Activated naive CD4-positive, alpha-beta T cell treated with anti-CD3 and anti-CD28 coated beads, Interleukin-2, amount 50 U/mL, for 24 hours (primary cell): ENCODE measurements around the gene PSMD13.
"Not testable (repeated sequence)": the region's sequence is repeated elsewhere in the genome, so short reads cannot be mapped to it uniquely, and the experiment has no call there.

Source experiments
- H3K27ac Mint-ChIP-seq: one replicate; pipeline ENCODE4 v1.8.0; 2021; ENCODE audit warnings: mild to moderate bottlenecking, mixed read lengths
- H3K27me3 Mint-ChIP-seq: one replicate; pipeline ENCODE4 v1.8.0; 2021; ENCODE audit warnings: mixed read lengths
- H3K36me3 Mint-ChIP-seq: one replicate; pipeline ENCODE4 v1.8.0; 2021; ENCODE audit warnings: mixed read lengths
- H3K4me1 Mint-ChIP-seq: one replicate; pipeline ENCODE4 v1.8.0; 2021; ENCODE audit warnings: mixed read lengths
- H3K4me3 Mint-ChIP-seq: one replicate; pipeline ENCODE4 v1.8.0; 2021; ENCODE audit warnings: mild to moderate bottlenecking, mixed read lengths
- H3K9me3 Mint-ChIP-seq: one replicate; pipeline ENCODE4 v1.8.0; 2021; ENCODE audit warnings: mixed read lengths

The PSMD13 gene

DNA sequence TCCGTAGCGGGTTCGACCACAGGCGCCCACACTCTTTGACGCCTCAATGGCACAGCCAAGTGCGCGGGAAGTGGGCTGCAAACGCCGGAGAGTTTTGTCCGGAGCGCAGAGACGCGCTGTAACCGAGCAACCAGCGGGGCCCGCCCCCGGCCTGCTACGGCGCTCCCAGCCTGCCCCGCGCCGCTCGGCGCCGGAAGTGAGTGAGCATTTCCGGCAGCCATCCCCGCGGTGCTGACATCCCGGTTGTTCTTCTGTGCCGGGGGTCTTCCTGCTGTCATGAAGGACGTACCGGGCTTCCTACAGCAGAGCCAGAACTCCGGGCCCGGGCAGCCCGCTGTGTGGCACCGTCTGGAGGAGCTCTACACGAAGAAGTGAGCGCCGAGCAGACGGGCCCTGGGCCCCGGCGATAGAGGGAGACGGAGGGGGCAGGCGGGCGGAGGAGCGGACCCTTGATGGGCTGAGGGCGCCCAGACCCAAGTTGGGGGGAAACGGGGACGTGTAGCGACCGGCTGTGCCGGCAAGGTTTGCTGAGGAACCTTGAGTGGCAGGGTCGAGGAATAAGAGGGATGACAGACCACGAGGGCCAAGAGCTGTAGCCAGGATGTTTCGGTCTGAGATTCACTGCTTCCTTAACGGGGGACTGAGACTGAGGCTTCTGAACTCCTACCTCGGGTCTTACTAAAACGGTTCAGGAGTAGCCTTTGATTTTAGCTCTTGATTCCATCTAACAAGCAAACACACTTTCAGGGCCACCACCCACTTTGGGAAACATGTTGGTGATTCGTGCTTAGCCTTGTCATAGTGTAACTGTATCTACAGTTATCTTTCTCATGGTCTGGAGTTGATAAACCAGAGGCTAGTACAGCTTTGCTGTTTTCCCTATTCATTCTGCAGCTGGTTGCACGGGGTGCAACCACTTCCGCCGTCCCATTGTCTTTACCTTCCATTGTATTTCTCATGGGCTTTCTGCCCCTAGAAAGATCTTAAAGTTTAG lies at the start of gene PSMD13:
Gene PSMD13 (plus strand): TSS at position 203 of the 994 bp plus-strand sequence. CDS start 74 bp downstream, at position 277.
- H3K27me3 Mint-ChIP-seq = no peaks in the 10 kb centered on the region
- peaks cover 47% of the 10 kb centered on the region for H3K4me1 Mint-ChIP-seq
- H3K4me3 Mint-ChIP-seq = peak within 1 kb of the TSS; percentile 97
- peak within 1 kb of the TSS; percentile 99 for H3K27ac Mint-ChIP-seq
- no peaks in the 10 kb centered on the region for H3K9me3 Mint-ChIP-seq
- H3K36me3 Mint-ChIP-seq = peaks cover 13% of the 10 kb centered on the region

DNA sequence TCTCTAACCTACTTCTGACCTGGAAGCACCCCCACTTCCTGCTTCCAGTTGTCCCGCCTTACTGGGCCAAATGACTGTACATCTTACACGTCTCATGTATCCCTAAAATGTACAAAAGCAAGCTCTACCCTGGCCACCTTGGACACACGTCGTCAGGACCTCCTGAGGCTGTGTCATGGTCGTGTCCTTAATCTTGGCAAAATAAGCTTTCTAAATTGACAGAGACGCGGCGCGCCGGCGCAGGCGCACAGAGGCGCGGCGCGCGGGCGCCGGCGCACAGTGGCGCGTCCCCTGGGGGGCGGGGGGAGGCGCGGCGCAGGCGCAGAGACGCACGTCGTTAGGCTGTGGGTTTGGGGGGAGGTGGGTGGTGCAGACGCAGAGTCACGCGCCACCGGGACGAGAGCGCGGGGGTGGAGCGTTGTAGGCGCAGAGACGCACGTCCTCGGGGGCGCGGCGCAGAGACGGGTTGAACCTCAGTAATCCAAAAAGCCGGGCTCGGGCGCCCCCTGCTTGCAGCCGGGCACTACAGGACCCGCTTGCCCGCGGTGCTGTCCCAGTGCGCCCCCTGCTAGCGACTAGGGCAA lies 47.5 kb upstream of the PSMD13 start:
- H3K27ac Mint-ChIP-seq, H3K4me1 Mint-ChIP-seq, H3K9me3 Mint-ChIP-seq, H3K27me3 Mint-ChIP-seq, H3K36me3 Mint-ChIP-seq, H3K4me3 Mint-ChIP-seq: not testable (repeated sequence)

DNA sequence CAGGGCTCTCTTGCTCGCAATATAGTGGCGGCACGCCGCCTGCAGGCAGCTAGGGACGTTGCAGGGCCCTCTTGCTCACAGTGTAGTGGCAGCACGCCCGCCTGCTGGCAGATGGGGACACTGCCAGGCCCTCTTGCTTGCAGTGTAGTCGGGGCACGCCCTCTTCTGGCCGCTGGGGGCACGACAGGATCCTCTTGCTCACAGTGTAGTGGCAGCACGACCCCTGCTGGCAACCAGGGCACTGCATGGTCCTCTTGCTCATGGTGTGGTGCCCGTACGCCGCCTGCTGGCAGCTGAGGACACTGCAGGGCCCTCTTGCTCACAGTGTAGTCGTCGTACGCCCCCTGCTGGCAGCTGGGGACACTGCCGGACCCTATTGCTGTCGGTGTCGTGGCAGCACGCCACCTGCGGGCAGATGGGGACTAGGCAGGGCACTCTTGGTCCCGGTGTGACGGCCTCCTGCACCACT lies 46.9 kb upstream of the PSMD13 start:
- not testable (repeated sequence) for H3K4me3 Mint-ChIP-seq, H3K36me3 Mint-ChIP-seq, H3K4me1 Mint-ChIP-seq, H3K27me3 Mint-ChIP-seq, H3K27ac Mint-ChIP-seq, H3K9me3 Mint-ChIP-seq

DNA sequence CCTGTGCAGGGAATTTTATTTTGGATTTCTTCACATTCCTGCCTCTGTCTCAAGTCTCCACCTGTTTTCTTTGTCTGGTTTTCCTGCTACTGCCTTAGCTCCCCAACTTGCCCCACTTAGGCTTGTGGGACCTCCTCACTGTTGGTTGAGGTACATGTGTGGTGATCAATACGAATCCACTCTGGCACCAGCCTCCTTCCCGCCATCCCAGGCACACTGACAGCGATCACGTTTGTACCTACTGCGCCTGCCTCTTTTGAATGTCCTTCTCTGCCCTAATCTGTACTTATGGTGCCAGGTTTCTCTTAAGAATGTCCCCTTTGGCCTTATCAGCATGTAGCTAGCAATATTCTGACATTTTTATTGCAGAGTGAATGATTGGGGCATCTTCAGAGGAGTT lies 46.2 kb upstream of the PSMD13 start:
- H3K4me1 Mint-ChIP-seq, H3K27me3 Mint-ChIP-seq, H3K36me3 Mint-ChIP-seq, H3K4me3 Mint-ChIP-seq, H3K27ac Mint-ChIP-seq, H3K9me3 Mint-ChIP-seq: not testable (repeated sequence)

DNA sequence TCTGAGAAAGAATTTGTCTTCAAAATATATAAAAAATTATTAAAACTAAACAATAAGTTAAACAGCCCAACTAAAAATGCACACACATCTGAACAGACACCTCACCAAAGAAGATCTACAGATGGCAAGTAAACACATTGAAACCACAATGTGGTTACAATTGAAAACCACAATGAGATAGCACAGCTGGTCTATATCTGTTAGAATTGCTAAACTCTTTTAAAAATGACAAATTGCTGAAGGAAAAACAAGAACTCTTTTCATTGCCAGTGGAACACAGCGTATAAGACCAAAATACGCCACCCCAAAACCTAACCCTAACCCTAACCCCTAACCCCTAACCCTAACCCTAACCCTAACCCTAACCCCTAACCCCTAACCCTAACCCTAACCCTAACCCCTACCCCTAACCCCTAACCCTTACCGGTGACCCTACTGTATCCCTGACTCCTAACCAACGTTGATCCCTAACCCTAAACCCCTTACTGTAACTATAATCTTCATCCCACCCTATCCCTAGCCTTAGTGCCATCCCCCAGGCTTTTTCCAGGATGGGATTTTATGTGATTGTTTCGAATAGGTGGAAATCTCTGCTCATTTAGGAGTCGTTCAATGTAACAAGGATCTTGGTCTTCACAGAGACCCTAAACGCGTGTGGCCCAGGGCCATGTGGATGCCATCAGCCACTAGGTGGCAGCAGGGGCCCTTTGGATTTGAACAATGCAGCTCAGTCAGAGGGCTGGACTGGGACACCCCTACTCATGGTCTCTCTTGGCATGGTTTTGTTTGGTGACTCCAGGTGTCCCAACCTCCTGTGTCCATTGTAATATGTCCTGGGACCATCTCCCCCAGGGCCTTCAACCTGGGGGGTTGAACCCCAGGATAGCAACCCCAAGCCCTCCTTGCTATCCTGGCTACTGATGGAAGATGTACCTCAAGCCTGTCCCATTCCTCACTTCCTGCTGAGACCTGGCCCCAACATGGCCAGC lies 45.0 kb upstream of the PSMD13 start:
- not testable (repeated sequence) for H3K4me1 Mint-ChIP-seq, H3K27me3 Mint-ChIP-seq, H3K9me3 Mint-ChIP-seq, H3K36me3 Mint-ChIP-seq, H3K4me3 Mint-ChIP-seq
- H3K27ac Mint-ChIP-seq = peak overlapping the region; percentile 30

DNA sequence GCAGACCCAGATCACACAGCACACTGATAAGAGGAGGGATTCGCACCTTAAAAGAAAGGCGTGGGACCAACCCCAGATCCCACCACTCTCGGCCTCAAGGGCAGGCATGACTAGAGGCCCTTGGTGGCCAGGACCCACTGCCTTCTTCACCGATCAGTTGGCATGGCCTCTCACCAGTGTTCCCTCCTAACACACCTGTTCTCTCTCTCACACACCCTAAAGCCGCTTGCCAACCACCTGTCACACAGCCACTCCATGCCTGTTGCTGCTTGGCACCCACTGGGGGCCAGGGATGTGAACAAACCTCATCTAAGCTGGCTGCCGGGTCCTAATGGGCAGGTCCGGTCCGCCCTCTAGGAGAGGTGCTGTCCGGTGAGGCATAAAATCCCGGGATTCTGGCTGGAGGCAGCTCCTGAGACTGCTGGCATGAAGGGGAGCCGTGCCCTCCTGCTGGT lies 44.1 kb upstream of the PSMD13 start, which contains the start of gene SCGB1C1:
Gene SCGB1C1 (plus strand): TSS at position 405 of the 455 bp plus-strand sequence. CDS start 22 bp downstream, at position 427.
- not testable (repeated sequence) for H3K36me3 Mint-ChIP-seq, H3K9me3 Mint-ChIP-seq, H3K4me1 Mint-ChIP-seq, H3K27ac Mint-ChIP-seq, H3K27me3 Mint-ChIP-seq, H3K4me3 Mint-ChIP-seq

DNA sequence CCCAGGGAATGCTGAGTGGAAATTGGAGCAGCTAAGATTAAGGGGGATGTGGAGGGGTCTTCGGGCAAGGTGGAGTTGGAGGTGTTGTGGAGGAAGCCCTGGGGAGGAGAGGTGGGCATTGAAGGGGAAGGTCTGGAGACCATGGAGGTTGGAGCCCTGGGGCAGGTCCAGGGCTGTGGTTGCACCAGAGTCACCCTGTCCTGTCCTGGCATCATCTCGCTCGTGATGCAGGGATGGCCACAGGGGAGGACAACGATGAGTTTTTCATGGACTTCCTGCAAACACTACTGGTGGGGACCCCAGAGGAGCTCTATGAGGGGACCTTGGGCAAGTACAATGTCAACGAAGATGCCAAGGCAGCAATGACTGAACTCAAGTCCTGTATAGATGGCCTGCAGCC lies 43.3 kb upstream of the PSMD13 start:
- not testable (repeated sequence) for H3K27me3 Mint-ChIP-seq, H3K27ac Mint-ChIP-seq, H3K36me3 Mint-ChIP-seq, H3K4me3 Mint-ChIP-seq, H3K9me3 Mint-ChIP-seq, H3K4me1 Mint-ChIP-seq

DNA sequence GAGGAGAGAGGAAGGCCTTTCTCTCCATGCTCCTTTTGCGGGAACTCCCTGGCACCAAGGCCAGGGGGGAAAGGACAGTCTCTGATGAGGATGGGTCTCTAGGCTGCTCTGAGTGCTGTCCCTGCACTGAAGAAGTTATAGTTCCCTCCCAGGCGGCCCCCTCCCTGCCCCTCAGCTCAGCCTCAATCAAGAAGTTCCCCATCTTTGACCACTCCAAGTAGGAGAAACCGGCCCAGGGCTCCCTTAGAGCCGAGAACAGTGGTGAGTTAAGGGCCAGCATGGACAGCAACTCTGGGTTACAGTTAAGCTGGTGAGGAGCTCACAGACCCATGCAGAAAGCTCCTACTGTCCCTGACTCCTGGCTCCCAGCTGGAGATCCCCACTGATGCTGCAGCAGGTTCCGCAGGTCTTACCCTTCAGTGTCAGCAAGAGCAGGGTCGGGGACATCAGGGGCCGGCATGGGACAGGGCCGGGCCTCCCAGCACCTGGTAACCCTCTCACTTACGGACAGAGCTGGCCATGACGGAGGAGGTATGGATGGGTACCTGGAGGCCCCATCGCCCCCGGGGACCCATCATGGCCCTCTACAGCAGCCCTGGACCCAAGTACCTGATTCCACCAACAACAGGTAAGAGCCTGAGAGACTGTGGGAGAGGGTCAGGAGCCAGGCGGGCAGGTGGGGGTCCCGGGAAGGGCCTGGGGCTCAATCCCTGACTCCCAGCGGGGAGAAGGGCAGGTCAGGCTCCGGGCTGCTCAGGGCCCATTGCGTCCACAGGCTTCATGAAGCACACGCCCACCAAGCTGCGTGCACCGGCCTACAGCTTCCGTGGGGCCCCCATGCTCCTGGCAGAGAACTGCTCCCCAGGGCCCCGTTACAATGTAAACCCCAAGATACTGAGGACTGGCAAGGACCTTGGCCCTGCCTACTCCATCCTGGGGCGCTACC lies 39.7 kb upstream of the PSMD13 start:
- no peaks in the 10 kb centered on the region for H3K9me3 Mint-ChIP-seq

DNA sequence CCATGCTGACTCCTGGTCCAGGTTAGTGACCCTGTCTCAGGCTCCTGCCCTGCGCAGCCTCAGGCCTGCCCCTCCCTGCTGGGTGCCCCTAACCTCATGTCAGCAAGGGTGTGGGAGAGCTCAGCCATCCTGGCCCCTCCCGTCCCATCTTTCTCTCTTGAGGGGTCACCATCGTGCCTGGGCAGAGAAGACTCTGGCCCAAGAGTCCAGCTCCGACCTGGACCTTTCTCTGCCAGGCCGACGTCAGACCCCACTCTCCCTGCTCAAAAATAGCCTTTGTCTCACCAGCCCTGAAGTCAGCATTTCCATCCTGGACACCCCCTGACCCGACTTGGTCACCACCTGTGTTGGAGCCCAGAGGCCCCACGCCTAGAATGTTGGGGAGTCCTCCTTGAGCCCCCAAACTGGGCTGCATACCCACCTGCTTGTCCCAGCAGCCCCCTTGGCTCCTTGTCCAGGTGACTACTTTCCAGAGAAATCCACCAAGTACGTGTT lies 39.0 kb upstream of the PSMD13 start:
- Mint-ChIP-seq H3K4me3 (no peak overlapping the region), H3K4me1 (peaks cover 17% of the 10 kb centered on the region), H3K9me3 (no peaks in the 10 kb centered on the region), H3K36me3 (no peaks in the 10 kb centered on the region), H3K27me3 (no peaks in the 10 kb centered on the region), H3K27ac (no peak overlapping the region)

More for the DNA sequence above, 39.7 kb upstream of the PSMD13 start:
- Mint-ChIP-seq H3K36me3 (no peaks in the 10 kb centered on the region), H3K4me1 (peaks cover 13% of the 10 kb centered on the region), H3K27me3 (no peaks in the 10 kb centered on the region), H3K4me3 (no peak overlapping the region), H3K27ac (no peak overlapping the region)

DNA sequence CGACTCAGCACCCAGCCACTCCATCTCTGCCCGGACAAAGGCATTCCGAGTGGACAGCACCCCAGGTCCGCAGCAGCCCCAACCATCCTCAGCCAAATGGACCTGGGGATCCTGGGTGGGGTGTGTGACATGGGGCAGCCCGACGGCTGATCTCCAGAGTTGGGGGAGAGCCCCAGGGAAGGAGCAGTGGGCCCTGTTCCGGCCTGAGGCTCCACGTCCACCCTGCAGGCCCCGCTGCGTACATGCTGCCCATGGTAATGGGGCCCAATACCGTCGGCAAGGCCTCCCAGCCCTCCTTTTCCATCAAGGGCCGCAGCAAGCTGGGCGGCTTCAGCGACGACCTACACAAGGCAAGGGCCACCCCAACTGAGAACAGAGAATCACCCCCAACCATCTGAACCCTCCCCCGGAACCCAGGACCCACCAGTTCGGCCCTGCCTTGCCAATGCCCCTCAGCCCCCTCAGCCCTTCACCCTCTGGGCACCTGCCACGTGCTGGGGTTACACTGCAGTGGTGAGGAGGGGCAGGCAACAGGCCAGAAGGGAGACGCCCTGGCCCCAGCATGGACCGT lies 38.5 kb upstream of the PSMD13 start:
- H3K36me3 Mint-ChIP-seq = peaks cover 1% of the 10 kb centered on the region
- H3K27ac Mint-ChIP-seq = no peak overlapping the region
- H3K4me1 Mint-ChIP-seq = peaks cover 22% of the 10 kb centered on the region
- no peaks in the 10 kb centered on the region for H3K9me3 Mint-ChIP-seq
- H3K4me3 Mint-ChIP-seq = no peak overlapping the region
- no peaks in the 10 kb centered on the region for H3K27me3 Mint-ChIP-seq

DNA sequence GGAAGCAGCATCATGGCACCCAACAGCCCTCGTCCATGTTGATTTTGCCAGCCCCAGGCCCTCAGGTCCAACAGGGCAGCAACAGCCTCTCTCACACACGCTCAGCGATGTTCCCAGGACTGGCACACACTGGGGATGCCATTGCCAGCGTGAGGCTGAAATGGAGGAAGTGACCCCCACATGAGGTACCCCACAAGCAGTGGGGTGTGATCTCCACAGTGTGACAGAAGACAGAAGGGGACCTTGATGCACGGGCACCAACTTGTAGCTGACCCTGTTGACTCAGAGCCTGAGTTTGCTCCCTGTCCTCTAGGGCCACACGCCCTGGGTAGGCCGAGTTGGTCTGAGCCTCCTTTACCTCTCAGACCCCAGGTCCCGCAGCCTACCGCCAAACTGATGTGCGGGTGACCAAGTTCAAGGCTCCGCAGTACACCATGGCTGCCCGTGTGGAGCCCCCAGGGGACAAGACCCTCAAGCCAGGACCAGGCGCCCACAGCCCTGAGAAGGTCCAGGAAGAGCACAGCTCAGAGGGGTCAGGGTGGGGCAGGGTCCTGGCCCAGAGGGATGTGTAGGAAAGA lies 37.7 kb upstream of the PSMD13 start:
- Mint-ChIP-seq H3K27me3 (no peaks in the 10 kb centered on the region), H3K9me3 (no peaks in the 10 kb centered on the region), H3K27ac (no peak overlapping the region), H3K4me1 (peaks cover 30% of the 10 kb centered on the region), H3K4me3 (no peak overlapping the region), H3K36me3 (peaks cover 3% of the 10 kb centered on the region)

DNA sequence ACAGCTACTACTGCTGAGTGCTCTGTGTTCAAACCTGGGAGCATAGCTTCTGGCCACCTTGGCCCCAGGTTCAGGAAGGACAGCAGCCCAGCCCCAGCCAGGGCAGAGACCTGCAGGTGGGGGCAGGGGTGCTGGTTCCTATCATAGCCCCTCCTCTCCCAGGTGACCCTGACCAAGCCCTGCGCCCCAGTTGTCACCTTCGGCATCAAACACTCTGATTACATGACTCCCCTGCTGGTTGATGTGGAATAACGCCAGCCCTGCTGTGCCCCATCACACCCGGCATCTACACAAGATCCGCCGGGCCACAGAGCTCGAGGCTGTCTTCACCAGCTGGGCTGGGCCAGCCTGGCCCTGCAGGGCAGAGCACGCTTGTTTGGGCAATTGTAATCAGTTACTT lies 37.0 kb upstream of the PSMD13 start:
- no peak overlapping the region for H3K4me3 Mint-ChIP-seq
- peaks cover 3% of the 10 kb centered on the region for H3K36me3 Mint-ChIP-seq
- H3K4me1 Mint-ChIP-seq = peaks cover 37% of the 10 kb centered on the region
- no peaks in the 10 kb centered on the region for H3K9me3 Mint-ChIP-seq
- no peaks in the 10 kb centered on the region for H3K27me3 Mint-ChIP-seq
- H3K27ac Mint-ChIP-seq = no peak overlapping the region

DNA sequence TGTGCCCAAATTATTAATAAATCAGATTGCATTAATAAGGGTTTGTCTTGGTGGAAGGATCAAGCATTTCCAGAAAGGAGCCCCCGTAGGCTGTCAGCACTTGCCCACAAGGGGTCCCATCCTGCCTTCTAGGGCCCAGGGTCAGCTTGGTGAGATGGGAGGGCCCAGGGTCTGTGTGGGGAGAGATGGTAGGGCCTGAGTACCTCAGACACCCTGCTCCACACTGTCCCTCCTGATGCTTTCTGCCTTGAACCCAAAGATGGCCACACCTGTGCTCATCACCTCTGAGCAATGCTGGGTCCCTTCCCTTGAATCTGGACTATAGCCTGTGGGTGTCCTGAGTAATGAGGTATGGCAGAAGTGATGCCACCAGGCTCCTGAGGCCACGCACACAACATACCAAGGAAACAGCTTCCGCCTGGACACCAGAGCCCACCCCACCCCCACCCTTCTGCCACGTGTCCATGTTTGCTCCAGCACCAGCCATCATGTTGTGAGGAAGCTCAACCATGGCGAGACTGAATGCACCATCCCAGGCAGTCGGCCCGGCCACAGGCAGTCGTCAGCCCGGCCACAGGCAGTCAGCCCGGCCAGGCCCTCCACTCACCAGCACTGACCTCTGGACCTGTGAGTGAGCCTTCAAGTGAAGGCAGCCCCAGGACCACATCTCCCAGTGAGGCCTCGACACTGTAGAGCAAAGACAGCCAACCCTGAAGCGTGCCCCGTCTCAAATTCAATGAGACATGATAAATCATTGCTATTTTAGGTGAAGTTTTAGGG lies 36.4 kb upstream of the PSMD13 start:
- H3K36me3 Mint-ChIP-seq = peaks cover 3% of the 10 kb centered on the region
- no peaks in the 10 kb centered on the region for H3K27me3 Mint-ChIP-seq
- H3K27ac Mint-ChIP-seq = peak overlapping the region; percentile 51
- H3K4me3 Mint-ChIP-seq = no peak overlapping the region
- peaks cover 39% of the 10 kb centered on the region for H3K4me1 Mint-ChIP-seq
- no peaks in the 10 kb centered on the region for H3K9me3 Mint-ChIP-seq
